ENCODE measurements around the gene CFAP54.

The CFAP54 gene

GRCh38 chr12:96652870-96653269 is 163.5 kb downstream of the CFAP54 start:
- TF ChIP-seq SIN3A (IDR thresholded peaks at IDR 0.05; ENCODE audit: borderline replicate concordance, insufficient read depth, low read length) (no peak), REST (IDR thresholded peaks at IDR 0.05; ENCODE audit: insufficient read depth in 1 of 2, low read depth in 2 of 2, low read length in 2 of 2) (no peak)

GRCh38 chr12:96658075-96658474 is 168.7 kb downstream of the CFAP54 start:
- TF ChIP-seq POLR2AphosphoS5 (IDR thresholded peaks at IDR 0.05; ENCODE audit: low read depth, low read length): no peak
- TF ChIP-seq FOXP2 (optimal IDR thresholded peaks at IDR 0.05; ENCODE audit: borderline replicate concordance, extremely low read depth, extremely low read length, insufficient read depth): no peak
- no peak for TF ChIP-seq SIN3A (IDR thresholded peaks at IDR 0.05; ENCODE audit: borderline replicate concordance, insufficient read depth, low read length)
- TF ChIP-seq REST (IDR thresholded peaks at IDR 0.05; ENCODE audit: insufficient read depth in 1 of 2, low read depth in 2 of 2, low read length in 2 of 2): no peak

- TF ChIP-seq REST (IDR thresholded peaks at IDR 0.05; ENCODE audit: insufficient read depth in 1 of 2, low read depth in 2 of 2, low read length in 2 of 2) (no peak), TAF1 (IDR thresholded peaks at IDR 0.05; ENCODE audit: borderline replicate concordance, insufficient read depth, low read length) (no peak), POLR2AphosphoS5 (IDR thresholded peaks at IDR 0.05; ENCODE audit: low read depth, low read length) (no peak), FOXP2 (optimal IDR thresholded peaks at IDR 0.05; ENCODE audit: borderline replicate concordance, extremely low read depth, extremely low read length, insufficient read depth) (no peak), SIN3A (IDR thresholded peaks at IDR 0.05; ENCODE audit: borderline replicate concordance, insufficient read depth, low read length) (no peak)
These were observed 180.4 kb downstream of the CFAP54 start for GRCh38 chr12:96669786-96670185.

GRCh38 chr12:96670334-96670899 is 181.0 kb downstream of the CFAP54 start:
- TF ChIP-seq TAF1 (IDR thresholded peaks at IDR 0.05; ENCODE audit: borderline replicate concordance, insufficient read depth, low read length) (no peak), REST (IDR thresholded peaks at IDR 0.05; ENCODE audit: insufficient read depth in 1 of 2, low read depth in 2 of 2, low read length in 2 of 2) (no peak), FOXP2 (optimal IDR thresholded peaks at IDR 0.05; ENCODE audit: borderline replicate concordance, extremely low read depth, extremely low read length, insufficient read depth) (no peak), POLR2AphosphoS5 (IDR thresholded peaks at IDR 0.05; ENCODE audit: low read depth, low read length) (no peak), SIN3A (IDR thresholded peaks at IDR 0.05; ENCODE audit: borderline replicate concordance, insufficient read depth, low read length) (no peak)

- no peak for TF ChIP-seq TAF1 (IDR thresholded peaks at IDR 0.05; ENCODE audit: borderline replicate concordance, insufficient read depth, low read length)
- no peak for TF ChIP-seq POLR2AphosphoS5 (IDR thresholded peaks at IDR 0.05; ENCODE audit: low read depth, low read length)
- no peak for TF ChIP-seq FOXP2 (optimal IDR thresholded peaks at IDR 0.05; ENCODE audit: borderline replicate concordance, extremely low read depth, extremely low read length, insufficient read depth)
- no peak for TF ChIP-seq SIN3A (IDR thresholded peaks at IDR 0.05; ENCODE audit: borderline replicate concordance, insufficient read depth, low read length)
- TF ChIP-seq REST (IDR thresholded peaks at IDR 0.05; ENCODE audit: insufficient read depth in 1 of 2, low read depth in 2 of 2, low read length in 2 of 2): no peak
These were observed 188.0 kb downstream of the CFAP54 start for GRCh38 chr12:96677363-96677762.
